Mesenchymal stem cell (in vitro differentiated cells and primary cell): Measurements from ENCODE around the gene ZBTB7C.

Source experiments
- DNase-seq: peaks from one replicate; pipeline ENCODE4 v3.0.0-alpha.2; 2013
- H2AFZ ChIP-seq: one replicate; pipeline ENCODE4 v1.6.1; 2013; ENCODE audit warnings: low read depth, mild to moderate bottlenecking, control low read depth, inconsistent platforms, low read length, moderate library complexity
- H2AK5ac ChIP-seq: 2 replicates; pipeline ENCODE4 v1.6.1; 2013; ENCODE audit warnings: low read length, moderate library complexity, mild to moderate bottlenecking, inconsistent platforms; ENCODE audit not compliant: severe bottlenecking
- H2BK120ac ChIP-seq: one replicate; pipeline ENCODE4 v1.6.1; 2013; ENCODE audit warnings: low read depth, mild to moderate bottlenecking, inconsistent platforms, low read length, moderate library complexity
- H2BK12ac ChIP-seq, 2 experiments: one replicate each; pipeline ENCODE4 v1.6.1; 2013; ENCODE audit warnings: inconsistent platforms in 2 of 2, low read length in 2 of 2, mild to moderate bottlenecking in 2 of 2, moderate library complexity in 2 of 2, control low read depth in 1 of 2
- H2BK15ac ChIP-seq: one replicate; pipeline ENCODE4 v1.6.1; 2013; ENCODE audit warnings: mild to moderate bottlenecking, low read depth, inconsistent platforms; ENCODE audit not compliant: poor library complexity, severe bottlenecking
- H2BK5ac ChIP-seq: 2 replicates; pipeline ENCODE4 v1.6.1; 2013; ENCODE audit warnings: low read depth, mild to moderate bottlenecking, low read length, control low read depth, inconsistent platforms; ENCODE audit not compliant: poor library complexity, severe bottlenecking
- H3K14ac ChIP-seq, 2 experiments: one replicate each; pipeline ENCODE4 v1.6.1; 2013; ENCODE audit warnings: inconsistent platforms in 2 of 2, low read length in 2 of 2, control low read depth in 1 of 2, mild to moderate bottlenecking in 1 of 2, moderate library complexity in 1 of 2
- H3K18ac ChIP-seq, 2 experiments: one replicate each; pipeline ENCODE4 v1.6.1; 2013; ENCODE audit warnings: inconsistent platforms in 2 of 2, low read length in 2 of 2, control low read depth in 1 of 2, low read depth in 1 of 2, mild to moderate bottlenecking in 1 of 2
- H3K23ac ChIP-seq, 2 experiments: one replicate each; pipeline ENCODE4 v1.6.1; 2013; ENCODE audit warnings: inconsistent platforms in 2 of 2, low read length in 2 of 2, mild to moderate bottlenecking in 2 of 2, moderate library complexity in 2 of 2, control low read depth in 1 of 2
- H3K27ac ChIP-seq: 2 replicates; pipeline ENCODE4 v1.5.1; 2013; ENCODE audit warnings: mild to moderate bottlenecking, moderate library complexity, low read length, control low read depth, inconsistent platforms; ENCODE audit not compliant: poor library complexity, severe bottlenecking
- H3K27me3 ChIP-seq, 2 experiments: 2 replicates each; pipeline versions ENCODE4 v1.6.1 to v1.7.0; 2013; ENCODE audit warnings: low read length in 2 of 2, mild to moderate bottlenecking in 2 of 2, moderate library complexity in 2 of 2, control low read depth in 1 of 2, inconsistent platforms in 1 of 2; ENCODE audit not compliant: control insufficient read depth in 1 of 2, insufficient read depth in 1 of 2
- H3K36me3 ChIP-seq, 2 experiments: 2 replicates each; pipeline versions ENCODE4 v1.6.1 to v1.7.0; 2013; ENCODE audit warnings: low read length in 2 of 2, control low read depth in 1 of 2, inconsistent platforms in 1 of 2, low read depth in 1 of 2, mild to moderate bottlenecking in 1 of 2; ENCODE audit not compliant: insufficient read depth in 2 of 2, control insufficient read depth in 1 of 2
- H3K4ac ChIP-seq, 2 experiments: one replicate each; pipeline ENCODE4 v1.6.1; 2013; ENCODE audit warnings: inconsistent platforms in 2 of 2, low read length in 2 of 2, mild to moderate bottlenecking in 2 of 2, moderate library complexity in 2 of 2, control low read depth in 1 of 2, low read depth in 1 of 2
- H3K4me1 ChIP-seq: 2 replicates; pipeline ENCODE4 v1.6.1; 2013; ENCODE audit warnings: low read depth, low read length, control low read depth; ENCODE audit not compliant: control insufficient read depth, insufficient read depth
- H3K4me2 ChIP-seq: 2 replicates; pipeline ENCODE4 v1.6.1; 2013; ENCODE audit warnings: low read length, mild to moderate bottlenecking, inconsistent platforms; ENCODE audit not compliant: poor library complexity, severe bottlenecking
- H3K4me3 ChIP-seq, 2 experiments: 2 replicates each; pipeline versions ENCODE4 v1.5.1 to v1.7.0; 2013; ENCODE audit warnings: low read length in 2 of 2, mild to moderate bottlenecking in 2 of 2, control low read depth in 1 of 2, low read depth in 1 of 2; ENCODE audit not compliant: insufficient read depth in 1 of 2
- H3K79me1 ChIP-seq: replicated peaks from 2 replicates; pipeline ENCODE4 v1.6.1; 2013; ENCODE audit warnings: mild to moderate bottlenecking, control low read depth, low read length, inconsistent platforms; ENCODE audit not compliant: poor library complexity, severe bottlenecking
- H3K9ac ChIP-seq: 2 replicates; pipeline ENCODE4 v1.7.0; 2013; ENCODE audit warnings: mild to moderate bottlenecking, low read length, moderate library complexity
- H3K9me3 ChIP-seq: 2 replicates; pipeline ENCODE4 v1.7.0; 2013; ENCODE audit warnings: mild to moderate bottlenecking, low read length; ENCODE audit not compliant: control insufficient read depth
- H4K8ac ChIP-seq: one replicate; pipeline ENCODE4 v1.6.1; 2013; ENCODE audit warnings: inconsistent platforms, mild to moderate bottlenecking, low read length, moderate library complexity
- H4K91ac ChIP-seq: one replicate; pipeline ENCODE4 v1.6.1; 2013; ENCODE audit warnings: mild to moderate bottlenecking, low read length, inconsistent platforms
- WGBS: methylation state at CpG from one replicate; pipeline ENCODE4 v1.1.7; 2013; ENCODE audit warnings: mixed read lengths; 5-methylcytosine and 5-hydroxymethylcytosine counted together

The ZBTB7C gene

GRCh38 chr18:48161911-48162698 lies 247.1 kb downstream of the ZBTB7C start:
- H3K14ac ChIP-seq, result peak overlapping the region in 1 of 2 experiments; percentile 69
- H3K23ac ChIP-seq, result peak overlapping the region in 1 of 2 experiments; percentile 77
- no peak for DNase-seq
- peaks cover 0 to 30% of the 10 kb centered on the region in 2 experiments for H3K27me3 ChIP-seq
- H2BK5ac ChIP-seq, result no peak overlapping the region
- H2AFZ ChIP-seq, result peak overlapping the region; percentile 84
- no peaks in the 10 kb centered on the region for H3K79me1 ChIP-seq
- H3K4ac ChIP-seq, result no peak overlapping the region
- H3K4me1 ChIP-seq, result peaks cover 11% of the 10 kb centered on the region
- peak overlapping the region; percentile 75 to 92 for H3K18ac ChIP-seq
- WGBS, result 7% methylated on average over 21 of the region's 38 CpGs
- no peak overlapping the region for H2AK5ac ChIP-seq
- H3K36me3 ChIP-seq, result no peaks in the 10 kb centered on the region
- H2BK15ac ChIP-seq, result peak overlapping the region; percentile 92
- H4K8ac ChIP-seq, result peak overlapping the region; percentile 98
- H4K91ac ChIP-seq, result peak overlapping the region; percentile 34
- peak overlapping the region; percentile 63 for H3K9ac ChIP-seq
- no peak overlapping the region for H3K27ac ChIP-seq
- no peaks in the 10 kb centered on the region for H3K9me3 ChIP-seq
- H3K4me2 ChIP-seq, result peak overlapping the region; percentile 90
- peak overlapping the region; percentile 62 for H2BK120ac ChIP-seq
- peak overlapping the region in 1 of 2 experiments; percentile 81 for H2BK12ac ChIP-seq
- peak overlapping the region; percentile 64 to 71 for H3K4me3 ChIP-seq

- no peak overlapping the region for H2AK5ac ChIP-seq
These were observed 247.8 kb downstream of the ZBTB7C start for GRCh38 chr18:48161191-48161910.

GRCh38 chr18:48160622-48161021 lies 248.6 kb downstream of the ZBTB7C start:
- no peak overlapping the region for H2AFZ ChIP-seq
- H3K9ac ChIP-seq, result peak overlapping the region; percentile 89
- H4K91ac ChIP-seq, result no peak overlapping the region
- no peak overlapping the region for H3K4ac ChIP-seq
- H3K23ac ChIP-seq, result no peak overlapping the region
- H2BK12ac ChIP-seq, result no peak overlapping the region
- peak overlapping the region in 1 of 2 experiments; percentile 77 for H3K4me3 ChIP-seq
- H2BK5ac ChIP-seq, result no peak overlapping the region
- no peak overlapping the region for H2AK5ac ChIP-seq
- 41% methylated on average over 4 of the region's 4 CpGs for WGBS
- no peak overlapping the region for H3K18ac ChIP-seq
- H3K79me1 ChIP-seq, result no peaks in the 10 kb centered on the region
- peaks cover 11% of the 10 kb centered on the region for H3K4me1 ChIP-seq
- H2BK120ac ChIP-seq, result no peak overlapping the region
- H3K4me2 ChIP-seq, result peak overlapping the region; percentile 80
- no peak overlapping the region for H3K27ac ChIP-seq
- no peak for DNase-seq
- no peak overlapping the region for H3K14ac ChIP-seq
- H2BK15ac ChIP-seq, result no peak overlapping the region
- H3K9me3 ChIP-seq, result no peaks in the 10 kb centered on the region
- H3K27me3 ChIP-seq, result peaks cover 0 to 28% of the 10 kb centered on the region in 2 experiments
- no peak overlapping the region for H4K8ac ChIP-seq
- no peaks in the 10 kb centered on the region for H3K36me3 ChIP-seq

More at GRCh38 chr18:48161191-48161910, 247.8 kb downstream of the ZBTB7C start:
- peak overlapping the region; percentile 32 to 74 for H3K4ac ChIP-seq
- H3K14ac ChIP-seq, result peak overlapping the region in 1 of 2 experiments; percentile 61
- H3K79me1 ChIP-seq, result no peaks in the 10 kb centered on the region
- H4K8ac ChIP-seq, result peak overlapping the region; percentile 98
- H3K27ac ChIP-seq, result peak overlapping the region; percentile 50
- no peaks in the 10 kb centered on the region for H3K9me3 ChIP-seq
- H2BK15ac ChIP-seq, result peak overlapping the region; percentile 92
- no peaks in the 10 kb centered on the region for H3K36me3 ChIP-seq
- H3K27me3 ChIP-seq, result peaks cover 0 to 28% of the 10 kb centered on the region in 2 experiments
- H3K18ac ChIP-seq, result peak overlapping the region; percentile 84 to 92
- H2BK120ac ChIP-seq, result peak overlapping the region; percentile 78
- H2BK12ac ChIP-seq, result peak overlapping the region in 1 of 2 experiments; percentile 31
- no peak overlapping the region for H2BK5ac ChIP-seq
- peak overlapping the region; percentile 90 for H3K4me2 ChIP-seq
- no peak overlapping the region for H3K23ac ChIP-seq
- peak overlapping the region; percentile 64 to 77 for H3K4me3 ChIP-seq
- peak; percentile 60 for DNase-seq
- H2AFZ ChIP-seq, result peak overlapping the region; percentile 84
- H4K91ac ChIP-seq, result peak overlapping the region; percentile 82
- H3K4me1 ChIP-seq, result peaks cover 11% of the 10 kb centered on the region
- peak overlapping the region; percentile 89 for H3K9ac ChIP-seq
- 3% methylated on average over 33 of the region's 53 CpGs for WGBS

- peaks cover 0 to 23% of the 10 kb centered on the region in 2 experiments for H3K27me3 ChIP-seq
- no peak overlapping the region for H2AK5ac ChIP-seq
- no peak overlapping the region for H3K27ac ChIP-seq
- no peak overlapping the region for H3K23ac ChIP-seq
- H2BK15ac ChIP-seq, result no peak overlapping the region
- no peaks in the 10 kb centered on the region for H3K36me3 ChIP-seq
- H3K9me3 ChIP-seq, result no peaks in the 10 kb centered on the region
- no peak for DNase-seq
- H3K4me1 ChIP-seq, result peaks cover 11% of the 10 kb centered on the region
- no peak overlapping the region for H3K14ac ChIP-seq
- no peak overlapping the region for H4K8ac ChIP-seq
- H2BK12ac ChIP-seq, result no peak overlapping the region
- no peak overlapping the region for H4K91ac ChIP-seq
- H3K9ac ChIP-seq, result no peak overlapping the region
- H3K18ac ChIP-seq, result no peak overlapping the region
- no peak overlapping the region for H3K4ac ChIP-seq
- H2BK5ac ChIP-seq, result no peak overlapping the region
- 88% methylated on average over 7 of the region's 7 CpGs for WGBS
- no peak overlapping the region for H2AFZ ChIP-seq
- H3K4me2 ChIP-seq, result no peak overlapping the region
- H3K79me1 ChIP-seq, result no peaks in the 10 kb centered on the region
- H3K4me3 ChIP-seq, result no peak overlapping the region
- H2BK120ac ChIP-seq, result no peak overlapping the region
These were observed 249.4 kb downstream of the ZBTB7C start for GRCh38 chr18:48159816-48160215.
